Measurements from ENCODE around the gene CUL4A.

CUL4A gene

DNA sequence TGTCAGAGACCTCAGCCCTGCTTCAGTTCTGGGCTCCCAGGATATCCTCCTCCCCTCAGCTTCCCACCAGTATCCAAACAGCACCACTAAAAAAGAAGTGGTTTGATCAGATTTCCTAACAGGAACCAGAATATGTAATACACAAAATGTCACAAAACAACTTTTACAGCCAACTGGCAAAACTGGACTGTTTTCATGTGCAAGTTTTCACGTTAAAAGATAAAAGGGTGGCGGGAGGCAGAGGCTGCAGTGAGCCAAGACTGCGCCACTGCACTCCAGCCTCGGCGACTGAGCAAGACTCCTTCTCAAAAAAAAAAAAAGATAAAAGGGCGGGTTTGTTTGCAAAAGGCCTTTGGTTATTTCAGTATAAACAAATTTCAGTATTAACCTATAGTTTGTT, 14.1 kb upstream of the CUL4A start:
- CTCF ChIA-PET = no interaction called here
- DNase-seq (ENCODE audit: extremely low spot score) = no peak
- TF ChIP-seq, protein P1, sequence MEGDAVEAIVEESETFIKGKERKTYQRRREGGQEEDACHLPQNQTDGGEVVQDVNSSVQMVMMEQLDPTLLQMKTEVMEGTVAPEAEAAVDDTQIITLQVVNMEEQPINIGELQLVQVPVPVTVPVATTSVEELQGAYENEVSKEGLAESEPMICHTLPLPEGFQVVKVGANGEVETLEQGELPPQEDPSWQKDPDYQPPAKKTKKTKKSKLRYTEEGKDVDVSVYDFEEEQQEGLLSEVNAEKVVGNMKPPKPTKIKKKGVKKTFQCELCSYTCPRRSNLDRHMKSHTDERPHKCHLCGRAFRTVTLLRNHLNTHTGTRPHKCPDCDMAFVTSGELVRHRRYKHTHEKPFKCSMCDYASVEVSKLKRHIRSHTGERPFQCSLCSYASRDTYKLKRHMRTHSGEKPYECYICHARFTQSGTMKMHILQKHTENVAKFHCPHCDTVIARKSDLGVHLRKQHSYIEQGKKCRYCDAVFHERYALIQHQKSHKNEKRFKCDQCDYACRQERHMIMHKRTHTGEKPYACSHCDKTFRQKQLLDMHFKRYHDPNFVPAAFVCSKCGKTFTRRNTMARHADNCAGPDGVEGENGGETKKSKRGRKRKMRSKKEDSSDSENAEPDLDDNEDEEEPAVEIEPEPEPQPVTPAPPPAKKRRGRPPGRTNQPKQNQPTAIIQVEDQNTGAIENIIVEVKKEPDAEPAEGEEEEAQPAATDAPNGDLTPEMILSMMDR (IDR thresholded peaks at IDR 0.05; ENCODE audit: control extremely low read depth, extremely low read depth, low read depth, missing control alignments) = no peak
- POLR2A ChIA-PET = no interaction called here

DNA sequence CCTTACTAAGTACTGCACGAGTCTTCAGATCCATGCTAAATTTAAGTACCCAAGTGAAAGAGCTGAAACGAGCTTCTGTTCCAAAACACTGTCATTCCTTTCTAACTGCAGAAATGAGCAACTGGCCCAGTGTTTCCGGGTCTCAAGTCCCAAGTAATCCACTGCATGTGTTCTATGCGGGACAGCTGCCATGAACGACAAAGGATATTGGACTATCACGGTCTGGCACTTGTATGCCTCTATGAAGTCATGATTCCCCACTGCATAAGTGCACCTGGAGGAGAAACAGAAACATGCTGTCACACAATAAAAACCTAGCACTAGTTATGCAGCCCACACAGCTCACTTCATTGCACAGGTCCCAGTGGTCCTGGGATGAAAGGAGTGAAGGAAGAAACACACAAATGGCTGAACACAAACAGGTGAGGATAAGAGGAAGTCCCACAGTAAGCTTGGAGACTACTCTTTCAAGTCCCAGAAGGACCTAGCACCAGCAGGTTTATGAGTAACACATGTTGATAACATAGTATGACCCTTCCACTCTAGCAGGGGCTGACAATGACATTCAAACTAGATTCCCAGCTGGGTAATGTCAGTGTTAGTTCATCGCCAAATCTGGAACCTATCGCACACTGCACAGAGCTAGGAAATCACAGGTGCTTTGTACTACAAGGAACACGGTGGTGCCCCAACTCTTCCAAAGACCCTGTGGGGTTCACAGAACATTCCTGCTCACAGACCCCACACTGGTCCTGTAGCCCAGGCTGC, 12.3 kb upstream of the CUL4A start:
- no peak for DNase-seq (ENCODE audit: extremely low spot score)
- ChIA-PET POLR2A (no interaction called here), CTCF (interaction anchor here (0.9 to 2.0 kb wide), 3 partner anchors 10 to 29 kb away, joined by 3 to 7 read pairs (median 3); no protein-coding TSS in a partner anchor)
- TF ChIP-seq, protein P1 (IDR thresholded peaks at IDR 0.05; ENCODE audit: control extremely low read depth, extremely low read depth, low read depth, missing control alignments) = no peak

DNA sequence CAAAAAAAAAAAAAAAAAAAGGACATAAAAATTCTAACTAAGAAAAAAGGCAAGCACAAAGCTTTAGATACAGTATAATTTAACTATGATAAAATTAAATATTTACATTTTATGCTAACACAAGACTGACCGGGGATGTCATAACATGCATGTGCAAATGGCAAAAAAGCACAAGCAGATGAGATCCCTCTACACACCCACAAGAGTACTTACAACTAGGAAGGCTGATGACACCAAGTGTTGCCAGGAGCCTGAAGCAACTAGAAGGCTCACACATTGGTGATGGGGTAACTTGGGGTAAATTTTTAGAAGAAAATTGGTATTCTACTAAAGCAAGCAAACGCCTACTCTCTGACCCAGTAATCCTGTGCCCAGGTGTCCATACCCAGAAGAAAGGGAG, 7.6 kb upstream of the CUL4A start:
- ChIA-PET POLR2A (no interaction called here), CTCF (no interaction called here)
- TF ChIP-seq, protein P1 (IDR thresholded peaks at IDR 0.05; ENCODE audit: control extremely low read depth, extremely low read depth, low read depth, missing control alignments) = no peak

DNA sequence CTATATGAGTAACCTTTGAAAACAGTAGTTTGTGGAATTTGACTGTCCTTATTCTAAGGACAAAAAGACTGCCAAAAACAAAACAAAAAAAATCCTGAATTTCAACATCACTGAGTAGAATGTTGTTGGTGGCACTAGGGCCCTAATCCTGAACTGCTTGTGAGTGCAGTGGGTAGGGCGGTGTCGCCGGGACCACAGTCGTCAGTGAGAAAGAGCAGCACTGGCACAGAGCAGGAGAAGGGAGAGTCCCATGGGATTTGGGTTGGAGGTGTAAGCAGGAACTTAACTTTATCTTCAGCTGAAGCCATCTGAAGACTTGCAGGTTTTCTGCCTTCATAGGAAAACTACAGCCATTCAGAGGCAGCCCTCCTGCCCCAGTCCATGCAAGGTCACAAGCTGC, 6.5 kb upstream of the CUL4A start:
- POLR2A ChIA-PET = no interaction called here
- CTCF ChIA-PET = interaction anchor here (1.1 kb wide), 1 partner anchor 24 kb away, joined by 3 read pairs; no protein-coding TSS in a partner anchor
- TF ChIP-seq, protein P1 (IDR thresholded peaks at IDR 0.05; ENCODE audit: control extremely low read depth, extremely low read depth, low read depth, missing control alignments) = no peak
- no peak for DNase-seq (ENCODE audit: extremely low spot score)

More for the DNA sequence above, 7.6 kb upstream of the CUL4A start:
- no peak for DNase-seq (ENCODE audit: extremely low spot score)

DNA sequence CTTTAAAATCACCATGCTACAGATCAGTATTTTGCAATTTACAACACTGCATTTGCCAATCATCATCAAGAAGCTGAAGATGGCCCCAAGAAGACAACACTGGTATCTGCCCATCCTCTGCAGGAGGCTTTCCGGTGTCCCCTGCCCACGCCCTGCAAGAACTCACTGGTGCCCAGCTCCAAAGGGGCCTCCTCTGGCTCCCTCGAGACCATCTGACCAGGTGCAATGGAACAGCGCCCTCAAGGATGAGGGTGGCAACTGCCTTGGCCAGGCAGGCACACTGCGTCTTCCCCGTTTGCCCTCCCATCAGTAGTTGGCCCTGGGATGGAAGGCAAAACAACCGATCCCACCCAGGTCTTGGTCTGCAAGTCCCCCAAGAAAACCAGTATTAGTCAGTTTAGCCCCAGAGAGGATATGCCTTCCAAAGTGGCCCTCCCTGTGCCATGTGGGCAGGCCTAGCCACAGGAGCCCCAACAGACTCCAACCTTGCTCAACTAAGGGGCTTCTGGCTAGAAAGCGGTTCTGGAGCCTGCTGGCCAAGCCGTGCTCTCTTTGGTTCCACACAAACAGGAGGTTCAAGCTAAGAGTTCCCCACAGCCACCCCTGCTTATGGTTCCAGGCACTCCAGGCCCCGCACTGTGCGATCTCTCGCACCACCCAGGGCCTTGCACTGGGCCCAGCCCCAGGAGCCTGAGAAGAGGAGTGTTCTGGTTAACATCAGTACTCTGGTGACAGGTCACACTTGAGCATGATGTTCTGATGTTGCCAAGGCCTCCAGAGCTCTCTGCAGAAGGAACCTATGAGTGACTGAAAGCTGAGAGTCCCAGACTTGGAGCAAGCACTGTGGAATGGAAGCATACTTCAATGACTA, 5.7 kb upstream of the CUL4A start:
- no peak for DNase-seq (ENCODE audit: extremely low spot score)
- TF ChIP-seq, protein P1 (IDR thresholded peaks at IDR 0.05; ENCODE audit: control extremely low read depth, extremely low read depth, low read depth, missing control alignments) = no peak
- POLR2A ChIA-PET = no interaction called here
- CTCF ChIA-PET = interaction anchor here (1.1 kb wide), 1 partner anchor 25 kb away, joined by 3 read pairs; no protein-coding TSS in a partner anchor

DNA sequence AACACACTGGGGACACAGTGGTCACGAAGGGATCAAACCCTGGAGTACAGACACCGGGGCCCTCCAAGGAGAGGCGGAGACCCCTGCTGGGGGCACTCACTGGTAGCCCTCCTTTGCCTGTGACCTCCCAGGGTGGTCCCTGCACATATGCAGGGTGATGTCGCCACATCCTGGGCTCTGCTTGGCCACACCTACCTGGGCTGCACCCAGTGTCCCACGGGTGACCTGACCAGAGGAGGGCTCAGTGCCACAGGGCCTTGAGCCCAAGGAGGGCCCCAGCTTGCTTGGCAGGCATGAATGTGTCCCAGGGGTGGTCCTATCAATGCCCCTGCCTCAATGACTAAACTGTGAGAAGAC, 5.1 kb upstream of the CUL4A start:
- ChIA-PET CTCF (no interaction called here), POLR2A (no interaction called here)
- no peak for DNase-seq (ENCODE audit: extremely low spot score)
- TF ChIP-seq, protein P1 (IDR thresholded peaks at IDR 0.05; ENCODE audit: control extremely low read depth, extremely low read depth, low read depth, missing control alignments) = no peak
